ENCODE data around the gene SAMD4A.

SAMD4A gene

GRCh38 chr14:54633076-54633475 is 66.1 kb downstream of the SAMD4A start:
- TF ChIP-seq CTCF (conservative IDR thresholded peaks at IDR 0.05; ENCODE audit: low read depth, low read length) = no peak
- H3K79me2 ChIP-seq (ENCODE audit: insufficient read depth, low read depth) = no peaks in the 10 kb centered on the region

GRCh38 chr14:54637270-54638134 is 70.6 kb downstream of the SAMD4A start:
- no peak overlapping the region for H3K27ac ChIP-seq
- H3K79me2 ChIP-seq (ENCODE audit: insufficient read depth, low read depth) = no peaks in the 10 kb centered on the region
- TF ChIP-seq CTCF (conservative IDR thresholded peaks at IDR 0.05; ENCODE audit: low read depth, low read length) = no peak
- no peak overlapping the region for H3K4me3 ChIP-seq (IDR thresholded peaks at IDR 0.05; ENCODE audit: insufficient read depth, low read depth, low read length)
- no peaks in the 10 kb centered on the region for H3K4me1 ChIP-seq (ENCODE audit: low read depth, poor library complexity, severe bottlenecking)
- H3K36me3 ChIP-seq (ENCODE audit: insufficient read depth) = no peaks in the 10 kb centered on the region
- no peak overlapping the region for H3K9ac ChIP-seq
- H2AFZ ChIP-seq (ENCODE audit: low read depth) = no peak overlapping the region
- H4K20me1 ChIP-seq (ENCODE audit: insufficient read depth) = no peaks in the 10 kb centered on the region
- no peaks in the 10 kb centered on the region for H3K27me3 ChIP-seq (ENCODE audit: insufficient read depth, low read depth)
- no peak overlapping the region for H3K4me2 ChIP-seq

More at GRCh38 chr14:54633076-54633475, 66.1 kb downstream of the SAMD4A start:
- Histone ChIP-seq H3K4me2 (no peak overlapping the region), H2AFZ (ENCODE audit: low read depth) (no peak overlapping the region), H3K27me3 (ENCODE audit: insufficient read depth, low read depth) (no peaks in the 10 kb centered on the region), H4K20me1 (ENCODE audit: insufficient read depth) (no peaks in the 10 kb centered on the region), H3K4me3 (IDR thresholded peaks at IDR 0.05; ENCODE audit: insufficient read depth, low read depth, low read length) (no peak overlapping the region), H3K27ac (no peak overlapping the region), H3K36me3 (ENCODE audit: insufficient read depth) (no peaks in the 10 kb centered on the region), H3K9ac (no peak overlapping the region), H3K4me1 (ENCODE audit: low read depth, poor library complexity, severe bottlenecking) (no peaks in the 10 kb centered on the region)

GRCh38 chr14:54638135-54638446 is 71.2 kb downstream of the SAMD4A start:
- Histone ChIP-seq H3K4me2 (no peak overlapping the region), H4K20me1 (ENCODE audit: insufficient read depth) (no peaks in the 10 kb centered on the region), H3K79me2 (ENCODE audit: insufficient read depth, low read depth) (no peaks in the 10 kb centered on the region), H3K36me3 (ENCODE audit: insufficient read depth) (no peaks in the 10 kb centered on the region), H2AFZ (ENCODE audit: low read depth) (no peak overlapping the region), H3K27me3 (ENCODE audit: insufficient read depth, low read depth) (no peaks in the 10 kb centered on the region), H3K4me1 (ENCODE audit: low read depth, poor library complexity, severe bottlenecking) (no peaks in the 10 kb centered on the region), H3K4me3 (IDR thresholded peaks at IDR 0.05; ENCODE audit: insufficient read depth, low read depth, low read length) (no peak overlapping the region), H3K9ac (no peak overlapping the region), H3K27ac (no peak overlapping the region)
- TF ChIP-seq CTCF (conservative IDR thresholded peaks at IDR 0.05; ENCODE audit: low read depth, low read length) = no peak

- no peak for TF ChIP-seq CTCF (conservative IDR thresholded peaks at IDR 0.05; ENCODE audit: low read depth, low read length)
- Histone ChIP-seq H2AFZ (ENCODE audit: low read depth) (no peak overlapping the region), H3K4me1 (ENCODE audit: low read depth, poor library complexity, severe bottlenecking) (no peaks in the 10 kb centered on the region), H3K27me3 (ENCODE audit: insufficient read depth, low read depth) (no peaks in the 10 kb centered on the region), H3K79me2 (ENCODE audit: insufficient read depth, low read depth) (no peaks in the 10 kb centered on the region), H3K27ac (no peak overlapping the region), H3K36me3 (ENCODE audit: insufficient read depth) (no peaks in the 10 kb centered on the region), H4K20me1 (ENCODE audit: insufficient read depth) (no peaks in the 10 kb centered on the region), H3K4me3 (IDR thresholded peaks at IDR 0.05; ENCODE audit: insufficient read depth, low read depth, low read length) (no peak overlapping the region), H3K4me2 (no peak overlapping the region), H3K9ac (no peak overlapping the region)
Observed at GRCh38 chr14:54639611-54640010, 72.7 kb downstream of the SAMD4A start.

All from KMS-11 (cell line).